ENCODE data around the gene ZNF514.

- TF ChIP-seq CTCF (conservative IDR thresholded peaks at IDR 0.05) (no peak), ZFX (IDR thresholded peaks at IDR 0.05) (no peak)
Measured at GRCh38 chr2:95171902-95172301, 12.3 kb upstream of the ZNF514 start.
